ENCODE measurements around the gene SUSD5.

GRCh38 chr3:33170531-33170930 is 48.1 kb downstream of the SUSD5 start:
- TF ChIP-seq POLR2AphosphoS5 (IDR thresholded peaks at IDR 0.05): no peak
- TF ChIP-seq, protein P1, sequence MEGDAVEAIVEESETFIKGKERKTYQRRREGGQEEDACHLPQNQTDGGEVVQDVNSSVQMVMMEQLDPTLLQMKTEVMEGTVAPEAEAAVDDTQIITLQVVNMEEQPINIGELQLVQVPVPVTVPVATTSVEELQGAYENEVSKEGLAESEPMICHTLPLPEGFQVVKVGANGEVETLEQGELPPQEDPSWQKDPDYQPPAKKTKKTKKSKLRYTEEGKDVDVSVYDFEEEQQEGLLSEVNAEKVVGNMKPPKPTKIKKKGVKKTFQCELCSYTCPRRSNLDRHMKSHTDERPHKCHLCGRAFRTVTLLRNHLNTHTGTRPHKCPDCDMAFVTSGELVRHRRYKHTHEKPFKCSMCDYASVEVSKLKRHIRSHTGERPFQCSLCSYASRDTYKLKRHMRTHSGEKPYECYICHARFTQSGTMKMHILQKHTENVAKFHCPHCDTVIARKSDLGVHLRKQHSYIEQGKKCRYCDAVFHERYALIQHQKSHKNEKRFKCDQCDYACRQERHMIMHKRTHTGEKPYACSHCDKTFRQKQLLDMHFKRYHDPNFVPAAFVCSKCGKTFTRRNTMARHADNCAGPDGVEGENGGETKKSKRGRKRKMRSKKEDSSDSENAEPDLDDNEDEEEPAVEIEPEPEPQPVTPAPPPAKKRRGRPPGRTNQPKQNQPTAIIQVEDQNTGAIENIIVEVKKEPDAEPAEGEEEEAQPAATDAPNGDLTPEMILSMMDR (IDR thresholded peaks at IDR 0.05): no peak

Data from breast epithelium (tissue), 3 donors.